Esophagus muscularis mucosa (tissue), 3 donors: ENCODE results near the gene ZNF536.

Source experiments
- POLR2A ChIP-seq: fragments of 450-650 bp; IDR thresholded peaks from one replicate; pipeline ENCODE4 v1.6.1; 2017; ENCODE audit warnings: antibody characterized with exemption, moderate library complexity, mild to moderate bottlenecking, low read depth
- TF ChIP-seq, protein P1 (sequence below), 3 experiments: fragments of 200-600 bp in 2 of 3; fragments of 450-650 bp in 1 of 3; sonication (generic) in 2 of 3; IDR thresholded peaks; one replicate each; pipeline ENCODE4 v1.5.1; 2017 to 2019; ENCODE audit warnings: antibody characterized with exemption in 3 of 3, mild to moderate bottlenecking in 2 of 3, moderate library complexity in 1 of 3

DNA sequence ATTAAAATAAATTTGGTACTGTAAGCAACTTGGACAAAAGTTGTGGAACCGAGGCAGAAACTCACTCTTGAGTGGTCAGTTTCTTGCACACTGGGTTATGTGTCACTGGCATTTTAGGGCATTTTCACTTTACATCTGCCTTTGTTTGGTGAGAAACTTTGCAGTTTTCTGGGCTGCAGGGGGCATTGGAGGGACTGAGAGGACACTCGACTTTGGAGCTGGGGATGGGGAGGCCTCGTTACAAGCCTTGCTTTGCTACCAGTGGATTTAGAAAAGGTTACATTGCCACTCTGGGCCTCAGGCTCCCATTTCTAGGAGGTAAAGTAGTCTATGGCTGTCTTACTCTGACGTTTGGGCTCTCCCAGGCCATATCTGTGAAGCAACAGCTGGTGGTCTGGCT is 41.9 kb upstream of the ZNF536 start:
- TF ChIP-seq, protein P1, sequence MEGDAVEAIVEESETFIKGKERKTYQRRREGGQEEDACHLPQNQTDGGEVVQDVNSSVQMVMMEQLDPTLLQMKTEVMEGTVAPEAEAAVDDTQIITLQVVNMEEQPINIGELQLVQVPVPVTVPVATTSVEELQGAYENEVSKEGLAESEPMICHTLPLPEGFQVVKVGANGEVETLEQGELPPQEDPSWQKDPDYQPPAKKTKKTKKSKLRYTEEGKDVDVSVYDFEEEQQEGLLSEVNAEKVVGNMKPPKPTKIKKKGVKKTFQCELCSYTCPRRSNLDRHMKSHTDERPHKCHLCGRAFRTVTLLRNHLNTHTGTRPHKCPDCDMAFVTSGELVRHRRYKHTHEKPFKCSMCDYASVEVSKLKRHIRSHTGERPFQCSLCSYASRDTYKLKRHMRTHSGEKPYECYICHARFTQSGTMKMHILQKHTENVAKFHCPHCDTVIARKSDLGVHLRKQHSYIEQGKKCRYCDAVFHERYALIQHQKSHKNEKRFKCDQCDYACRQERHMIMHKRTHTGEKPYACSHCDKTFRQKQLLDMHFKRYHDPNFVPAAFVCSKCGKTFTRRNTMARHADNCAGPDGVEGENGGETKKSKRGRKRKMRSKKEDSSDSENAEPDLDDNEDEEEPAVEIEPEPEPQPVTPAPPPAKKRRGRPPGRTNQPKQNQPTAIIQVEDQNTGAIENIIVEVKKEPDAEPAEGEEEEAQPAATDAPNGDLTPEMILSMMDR (IDR thresholded peaks at IDR 0.05), result no peak
- no peak for TF ChIP-seq POLR2A
